AG09309 (cell line): ENCODE data around the gene SF3B2.
A peak's percentile ranks its signal among the peaks of the same experiment; 100 is the strongest.

ENCODE experiments used
- DNase-seq: peaks from one replicate; pipeline ENCODE4 v3.0.0-alpha.2; 2010; ENCODE audit warnings: low read depth
- H3K4me3 ChIP-seq: 2 replicates; pipeline ENCODE4 v1.5.1; 2011; ENCODE audit warnings: mild to moderate bottlenecking, low read depth, low read length, moderate library complexity; ENCODE audit not compliant: control insufficient read depth
- TF ChIP-seq, protein P1 (sequence below): IDR thresholded peaks from 2 replicates; pipeline ENCODE4 v1.5.1; 2011; ENCODE audit warnings: mild to moderate bottlenecking, low read depth, low read length, inconsistent platforms; ENCODE audit not compliant: insufficient read depth, control insufficient read depth; ENCODE audit errors: missing control alignments

SF3B2 gene

GRCh38 chr11:66050581-66051231 is 1.5 kb upstream of the SF3B2 start:
- no peak for DNase-seq
- TF ChIP-seq, protein P1, sequence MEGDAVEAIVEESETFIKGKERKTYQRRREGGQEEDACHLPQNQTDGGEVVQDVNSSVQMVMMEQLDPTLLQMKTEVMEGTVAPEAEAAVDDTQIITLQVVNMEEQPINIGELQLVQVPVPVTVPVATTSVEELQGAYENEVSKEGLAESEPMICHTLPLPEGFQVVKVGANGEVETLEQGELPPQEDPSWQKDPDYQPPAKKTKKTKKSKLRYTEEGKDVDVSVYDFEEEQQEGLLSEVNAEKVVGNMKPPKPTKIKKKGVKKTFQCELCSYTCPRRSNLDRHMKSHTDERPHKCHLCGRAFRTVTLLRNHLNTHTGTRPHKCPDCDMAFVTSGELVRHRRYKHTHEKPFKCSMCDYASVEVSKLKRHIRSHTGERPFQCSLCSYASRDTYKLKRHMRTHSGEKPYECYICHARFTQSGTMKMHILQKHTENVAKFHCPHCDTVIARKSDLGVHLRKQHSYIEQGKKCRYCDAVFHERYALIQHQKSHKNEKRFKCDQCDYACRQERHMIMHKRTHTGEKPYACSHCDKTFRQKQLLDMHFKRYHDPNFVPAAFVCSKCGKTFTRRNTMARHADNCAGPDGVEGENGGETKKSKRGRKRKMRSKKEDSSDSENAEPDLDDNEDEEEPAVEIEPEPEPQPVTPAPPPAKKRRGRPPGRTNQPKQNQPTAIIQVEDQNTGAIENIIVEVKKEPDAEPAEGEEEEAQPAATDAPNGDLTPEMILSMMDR, result no peak
- H3K4me3 ChIP-seq, result no peak overlapping the region

GRCh38 chr11:66051371-66051765 is 796 bp upstream of the SF3B2 start:
- DNase-seq, result no peak
- H3K4me3 ChIP-seq, result peak overlapping the region; percentile 54
- TF ChIP-seq, protein P1, result no peak

DNA sequence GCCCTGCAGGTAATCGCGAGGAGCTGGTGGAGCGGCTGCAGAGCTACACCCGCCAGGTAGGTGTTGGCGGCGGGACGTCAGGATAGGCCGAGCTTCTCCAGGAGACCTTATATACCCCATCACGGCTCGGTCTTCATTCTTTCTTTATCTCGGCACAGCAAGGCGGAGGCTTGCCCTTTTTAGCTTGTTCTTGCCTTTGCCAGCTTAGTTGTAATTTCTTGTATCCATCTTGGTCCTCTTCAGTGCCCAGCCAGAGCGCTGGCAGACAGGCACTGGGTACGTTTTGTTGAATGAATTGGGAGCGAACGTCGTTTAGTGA is 459 bp downstream of the SF3B2 start:
- H3K4me3 ChIP-seq, result peak overlapping the region; percentile 79
- TF ChIP-seq, protein P1, result no peak
- no peak for DNase-seq

DNA sequence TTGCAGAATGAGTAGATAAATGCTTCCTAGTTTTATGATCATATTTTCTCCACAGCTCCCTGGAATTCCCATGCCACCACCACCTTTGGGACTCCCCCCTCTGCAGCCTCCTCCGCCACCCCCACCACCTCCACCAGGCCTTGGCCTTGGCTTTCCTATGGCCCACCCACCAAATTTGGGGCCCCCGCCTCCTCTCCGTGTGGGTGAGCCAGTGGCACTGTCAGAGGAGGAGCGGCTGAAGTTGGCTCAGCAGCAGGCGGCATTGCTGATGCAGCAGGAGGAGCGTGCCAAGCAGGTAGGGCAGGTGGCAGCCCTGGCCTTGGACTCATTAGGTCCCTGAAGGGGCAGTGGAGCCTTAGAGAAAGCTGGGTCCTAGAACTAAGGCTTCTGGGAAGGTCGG is 2.9 kb downstream of the SF3B2 start:
- DNase-seq, result no peak
- H3K4me3 ChIP-seq, result no peak overlapping the region
- TF ChIP-seq, protein P1, result no peak

- H3K4me3 ChIP-seq, result no peak overlapping the region
- DNase-seq, result no peak
- TF ChIP-seq, protein P1, result no peak
Measured at GRCh38 chr11:66056501-66056900, 4.3 kb downstream of the SF3B2 start.

DNA sequence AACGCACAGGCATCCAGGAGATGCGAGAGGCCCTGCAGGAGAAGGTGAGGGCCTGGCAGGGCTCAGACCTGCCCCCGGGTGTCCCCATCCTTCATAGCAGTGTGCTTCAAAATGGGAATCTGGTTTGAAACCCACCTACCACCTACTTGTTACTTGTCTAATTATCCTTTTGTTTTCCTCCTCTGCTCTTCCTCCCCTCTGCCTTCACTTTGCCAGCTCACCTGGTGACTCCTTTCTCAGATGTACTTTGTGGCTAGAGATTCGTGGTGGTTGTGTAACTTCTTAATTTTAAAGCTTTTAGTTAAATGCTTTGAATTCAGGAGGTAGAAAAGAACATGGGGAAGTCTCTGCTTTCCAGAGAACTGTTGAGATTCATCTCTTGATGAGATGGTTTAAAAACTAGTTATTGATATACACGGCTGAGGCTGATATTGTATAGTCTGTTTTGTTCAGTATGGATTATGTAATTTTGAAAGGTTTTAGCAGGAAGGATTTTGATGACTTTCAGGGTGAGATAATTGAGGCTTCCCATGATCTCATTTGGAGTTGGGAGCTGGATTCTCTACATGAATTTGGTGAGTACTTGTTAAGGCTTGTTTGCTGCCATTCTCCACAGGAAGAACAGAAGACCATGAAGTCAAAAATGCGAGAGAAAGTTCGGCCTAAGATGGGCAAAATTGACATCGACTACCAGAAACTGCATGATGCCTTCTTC is 8.0 kb downstream of the SF3B2 start:
- H3K4me3 ChIP-seq, result no peak overlapping the region
- TF ChIP-seq, protein P1, result no peak
- DNase-seq, result no peak

DNA sequence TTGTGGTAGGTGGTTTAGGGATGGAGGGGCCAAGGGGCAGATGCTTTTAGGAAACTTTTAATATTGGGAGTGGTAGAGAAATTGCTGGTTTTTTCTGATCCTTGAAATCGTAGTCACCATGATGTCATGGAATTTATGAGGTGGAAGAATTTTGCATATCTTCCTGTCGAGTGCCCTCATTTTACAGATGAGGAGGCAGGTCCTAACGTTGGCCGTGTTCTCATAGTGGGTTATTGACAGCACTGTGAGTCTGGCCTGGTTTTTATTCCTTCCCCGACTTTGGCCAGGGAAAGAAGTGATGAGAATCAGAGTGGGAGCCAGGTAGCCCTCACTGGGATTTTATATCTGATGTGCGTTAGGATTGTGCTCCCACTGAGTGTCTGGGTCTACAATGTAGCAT is 9.1 kb downstream of the SF3B2 start:
- no peak for DNase-seq
- H3K4me3 ChIP-seq, result no peak overlapping the region
- TF ChIP-seq, protein P1, result no peak
